Stimulated activated CD4-positive, alpha-beta T cell treated with anti-CD3 and anti-CD28 coated beads, TNF-alpha, amount 100 ng/mL, for 1 hour (primary cell): ENCODE results near the gene AVL9.
"Not testable (repeated sequence)": the region's sequence is repeated elsewhere in the genome, so short reads cannot be mapped to it uniquely, and the experiment has no call there.

ENCODE experiments used
- DNase-seq, 3 donors: peaks; one replicate each; pipeline ENCODE4 v3.0.0-alpha.2; 2020; ENCODE audit warnings: low read depth in 3 of 3, low spot score in 1 of 3

The AVL9 gene

GRCh38 chr7:32494946-32495297 is 367 bp upstream of the AVL9 start:
- no peak for DNase-seq

- no peak for DNase-seq
Measured at GRCh38 chr7:32496052-32496813, 944 bp downstream of the AVL9 start.

- not testable (repeated sequence) for DNase-seq
Measured at GRCh38 chr7:32499755-32500154, 4.5 kb downstream of the AVL9 start.

GRCh38 chr7:32500216-32500615 is 4.9 kb downstream of the AVL9 start:
- DNase-seq: not testable (repeated sequence)

- DNase-seq: no peak
Measured at GRCh38 chr7:32500922-32501341, 5.6 kb downstream of the AVL9 start.

GRCh38 chr7:32501522-32501921 is 6.2 kb downstream of the AVL9 start:
- DNase-seq: no peak

GRCh38 chr7:32502728-32503127 is 7.4 kb downstream of the AVL9 start:
- no peak for DNase-seq

GRCh38 chr7:32506266-32507054 is 11.2 kb downstream of the AVL9 start:
- no peak for DNase-seq

GRCh38 chr7:32507414-32507813 is 12.1 kb downstream of the AVL9 start:
- no peak for DNase-seq

- no peak for DNase-seq
Measured at GRCh38 chr7:32511791-32512190, 16.5 kb downstream of the AVL9 start.

GRCh38 chr7:32513210-32513609 is 17.9 kb downstream of the AVL9 start:
- DNase-seq: no peak

- DNase-seq: no peak
Measured at GRCh38 chr7:32515890-32516550, 20.7 kb downstream of the AVL9 start.

GRCh38 chr7:32516551-32517100 is 21.3 kb downstream of the AVL9 start:
- DNase-seq: no peak

- DNase-seq: no peak
Measured at GRCh38 chr7:32518534-32519140, 23.3 kb downstream of the AVL9 start.

GRCh38 chr7:32519763-32520162 is 24.5 kb downstream of the AVL9 start:
- DNase-seq: no peak

- no peak for DNase-seq
Measured at GRCh38 chr7:32522746-32523530, 27.6 kb downstream of the AVL9 start.

GRCh38 chr7:32524631-32525030 is 29.3 kb downstream of the AVL9 start:
- no peak for DNase-seq

GRCh38 chr7:32525839-32526238 is 30.6 kb downstream of the AVL9 start:
- no peak for DNase-seq

GRCh38 chr7:32531402-32531801 is 36.1 kb downstream of the AVL9 start:
- no peak for DNase-seq

GRCh38 chr7:32532086-32532485 is 36.8 kb downstream of the AVL9 start:
- no peak for DNase-seq

- no peak for DNase-seq
Measured at GRCh38 chr7:32532716-32533115, 37.4 kb downstream of the AVL9 start.
